ENCODE measurements around the gene CELA3A. TPM values are rescaled to one million over a fixed set of nuclear protein-coding genes. Genes with fewer than 3 reads are reported as not detected.

Gene CELA3A
- total RNA-seq, 1 experiment from 2014 or later: not detected

DNA sequence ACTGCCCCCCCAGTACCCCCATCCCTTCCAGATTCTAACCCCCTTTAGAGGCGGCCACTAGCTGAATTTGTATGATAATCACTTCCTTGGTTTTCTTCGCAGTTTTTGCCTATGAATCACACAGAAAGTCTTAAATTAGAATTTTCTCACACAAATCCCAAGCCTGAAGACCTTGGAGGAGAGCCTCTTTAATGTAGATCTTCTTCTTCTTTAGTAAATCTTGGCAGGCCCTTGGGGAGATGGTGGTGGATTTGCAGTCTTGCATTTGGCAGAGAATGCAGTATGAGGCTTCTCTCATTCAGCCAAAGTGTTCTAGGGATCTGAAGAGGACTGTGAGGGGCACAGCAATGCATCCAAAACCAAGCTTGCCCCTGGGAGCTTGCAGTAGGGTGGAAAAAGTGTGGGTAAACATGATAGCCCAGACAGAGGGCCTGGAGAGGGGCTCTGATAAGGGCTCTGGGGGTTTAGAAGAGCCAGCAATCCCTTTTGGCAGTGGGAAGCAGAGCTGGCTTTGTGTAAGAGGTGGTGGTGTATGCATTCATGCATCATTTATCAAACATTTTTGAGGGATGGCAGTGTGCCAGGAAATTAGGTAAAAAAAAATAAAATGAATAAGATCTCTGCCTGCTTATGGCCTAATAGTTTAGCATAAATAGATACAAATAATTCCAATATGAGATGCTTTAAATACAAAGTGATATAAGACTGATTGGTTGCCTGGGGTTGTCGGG, 43.4 kb downstream of the CELA3A start:
- H3K27ac Mint-ChIP-seq (ENCODE audit: low read depth, unreplicated experiment): no peak overlapping the region
- ChIA-PET CTCF (no interaction called here), POLR2A (interaction anchor here (0.9 to 2.8 kb wide), 3 partner anchors 8 to 24 kb away, joined by 3 to 16 read pairs (median 7); partner anchors contain the start of gene CDC42)
- H3K27me3 Mint-ChIP-seq (ENCODE audit: insufficient read depth, unreplicated experiment): no peaks in the 10 kb centered on the region
- intact Hi-C loops (cut with micrococcal nuclease): no loop called here
- no TSS peak for BruUV-seq (replicated peaks)
- peaks cover 32% of the 10 kb centered on the region for H3K4me1 Mint-ChIP-seq (ENCODE audit: insufficient read depth, unreplicated experiment)
- peak; percentile 73 for DNase-seq (ENCODE audit: unreplicated experiment)
- H3K4me3 Mint-ChIP-seq (ENCODE audit: unreplicated experiment): no peak overlapping the region
- TF ChIP-seq, protein P1, sequence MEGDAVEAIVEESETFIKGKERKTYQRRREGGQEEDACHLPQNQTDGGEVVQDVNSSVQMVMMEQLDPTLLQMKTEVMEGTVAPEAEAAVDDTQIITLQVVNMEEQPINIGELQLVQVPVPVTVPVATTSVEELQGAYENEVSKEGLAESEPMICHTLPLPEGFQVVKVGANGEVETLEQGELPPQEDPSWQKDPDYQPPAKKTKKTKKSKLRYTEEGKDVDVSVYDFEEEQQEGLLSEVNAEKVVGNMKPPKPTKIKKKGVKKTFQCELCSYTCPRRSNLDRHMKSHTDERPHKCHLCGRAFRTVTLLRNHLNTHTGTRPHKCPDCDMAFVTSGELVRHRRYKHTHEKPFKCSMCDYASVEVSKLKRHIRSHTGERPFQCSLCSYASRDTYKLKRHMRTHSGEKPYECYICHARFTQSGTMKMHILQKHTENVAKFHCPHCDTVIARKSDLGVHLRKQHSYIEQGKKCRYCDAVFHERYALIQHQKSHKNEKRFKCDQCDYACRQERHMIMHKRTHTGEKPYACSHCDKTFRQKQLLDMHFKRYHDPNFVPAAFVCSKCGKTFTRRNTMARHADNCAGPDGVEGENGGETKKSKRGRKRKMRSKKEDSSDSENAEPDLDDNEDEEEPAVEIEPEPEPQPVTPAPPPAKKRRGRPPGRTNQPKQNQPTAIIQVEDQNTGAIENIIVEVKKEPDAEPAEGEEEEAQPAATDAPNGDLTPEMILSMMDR (IDR thresholded peaks at IDR 0.05; ENCODE audit: unreplicated experiment): no peak
- H3K9me3 Mint-ChIP-seq (ENCODE audit: unreplicated experiment): peaks cover 6% of the 10 kb centered on the region
- no peaks in the 10 kb centered on the region for H3K36me3 Mint-ChIP-seq (ENCODE audit: insufficient read depth, unreplicated experiment)

DNA sequence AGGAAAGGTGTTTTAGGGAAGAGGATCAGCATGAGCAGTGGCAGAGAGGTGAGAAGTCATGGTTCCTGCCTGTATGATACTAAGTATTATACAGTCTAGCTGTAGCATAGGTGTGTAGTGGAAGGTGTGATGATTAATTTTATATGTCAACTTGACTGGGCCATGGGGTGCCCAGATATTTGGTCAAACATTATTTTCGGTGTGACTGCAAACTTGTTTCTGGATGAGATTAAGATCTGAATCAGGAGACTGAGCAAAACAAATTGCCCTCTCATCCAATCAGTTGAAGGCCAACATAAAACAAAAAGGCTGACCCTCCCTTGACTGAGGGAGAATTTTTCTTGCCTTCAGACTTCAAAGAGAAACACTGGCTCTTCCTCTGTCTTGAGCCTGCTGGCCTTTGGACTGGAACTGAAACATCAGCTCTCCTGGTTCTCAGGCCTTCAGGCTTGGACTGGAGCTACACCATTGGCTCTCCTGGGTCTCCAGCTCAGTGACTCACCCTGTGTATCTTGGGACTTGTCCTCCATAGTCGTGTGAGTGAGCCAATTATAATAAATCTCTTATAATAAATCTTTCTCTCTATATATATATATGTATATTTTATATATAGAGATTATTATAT, 44.3 kb downstream of the CELA3A start:
- intact Hi-C loops (cut with micrococcal nuclease): no loop called here
- no peak overlapping the region for H3K4me3 Mint-ChIP-seq (ENCODE audit: unreplicated experiment)
- H3K36me3 Mint-ChIP-seq (ENCODE audit: insufficient read depth, unreplicated experiment): no peaks in the 10 kb centered on the region
- ChIA-PET CTCF (no interaction called here), POLR2A (interaction anchor here (0.5 to 2.8 kb wide), 3 partner anchors 21 to 56 kb away, joined by 3 to 16 read pairs (median 5); no protein-coding TSS in a partner anchor)
- peaks cover 28% of the 10 kb centered on the region for H3K4me1 Mint-ChIP-seq (ENCODE audit: insufficient read depth, unreplicated experiment)
- TF ChIP-seq, protein P1 (IDR thresholded peaks at IDR 0.05; ENCODE audit: unreplicated experiment): no peak
- H3K27ac Mint-ChIP-seq (ENCODE audit: low read depth, unreplicated experiment): no peak overlapping the region
- DNase-seq (ENCODE audit: unreplicated experiment): no peak
- no TSS peak for BruUV-seq (replicated peaks)
- H3K9me3 Mint-ChIP-seq (ENCODE audit: unreplicated experiment): peaks cover 6% of the 10 kb centered on the region
- no peaks in the 10 kb centered on the region for H3K27me3 Mint-ChIP-seq (ENCODE audit: insufficient read depth, unreplicated experiment)

DNA sequence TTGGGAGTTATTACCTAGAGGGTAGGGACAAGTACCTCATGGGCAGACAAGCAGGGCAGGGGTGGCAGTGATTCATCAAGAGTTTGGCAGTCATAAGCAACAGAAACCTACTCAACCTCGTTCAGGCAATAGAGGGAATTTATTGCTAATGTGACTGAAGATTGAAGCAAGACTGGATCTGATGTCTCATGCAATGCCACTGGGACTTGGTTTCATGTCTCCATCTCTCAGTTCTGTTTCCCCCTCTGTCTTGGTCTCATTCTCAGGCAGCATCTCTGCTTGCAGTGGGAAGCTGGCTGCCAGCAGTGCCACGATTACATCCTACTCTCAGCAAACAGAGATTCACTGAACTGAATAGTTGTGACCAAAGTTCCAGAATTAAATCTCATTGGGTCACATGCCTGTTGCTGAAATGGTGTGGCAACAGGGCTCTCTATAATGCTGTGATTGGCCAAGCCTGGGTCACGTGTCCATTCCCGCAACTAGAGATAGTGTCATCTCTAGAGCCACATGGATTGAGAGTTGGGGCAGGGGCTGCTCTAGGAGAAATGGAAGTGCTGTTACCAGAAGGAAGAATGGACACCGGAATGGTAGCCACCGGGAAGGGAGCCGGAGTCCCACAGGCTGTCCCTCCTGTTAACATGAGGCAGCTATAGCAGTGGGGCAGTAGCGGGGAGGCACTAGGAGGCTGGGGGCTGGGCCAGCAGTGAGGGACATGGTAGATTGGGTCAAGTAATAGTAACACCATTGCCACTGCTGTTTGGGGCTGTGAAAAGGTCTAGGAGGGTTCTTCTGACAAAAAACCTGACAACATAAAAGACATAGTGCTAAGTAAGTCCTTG, 47.1 kb downstream of the CELA3A start:
- intact Hi-C loops (cut with micrococcal nuclease): no loop called here
- Mint-ChIP-seq H3K36me3 (ENCODE audit: insufficient read depth, unreplicated experiment) (no peaks in the 10 kb centered on the region), H3K9me3 (ENCODE audit: unreplicated experiment) (peaks cover 6% of the 10 kb centered on the region), H3K4me1 (ENCODE audit: insufficient read depth, unreplicated experiment) (peaks cover 20% of the 10 kb centered on the region), H3K27ac (ENCODE audit: low read depth, unreplicated experiment) (no peak overlapping the region), H3K27me3 (ENCODE audit: insufficient read depth, unreplicated experiment) (no peaks in the 10 kb centered on the region), H3K4me3 (ENCODE audit: unreplicated experiment) (no peak overlapping the region)
- TF ChIP-seq, protein P1 (IDR thresholded peaks at IDR 0.05; ENCODE audit: unreplicated experiment): no peak
- POLR2A ChIA-PET: interaction anchor here (0.6 to 1.4 kb wide), 5 partner anchors 23 to 1540 kb away, joined by 3 to 5 read pairs (median 4); partner anchors contain the start of gene HSPG2
- CTCF ChIA-PET: interaction anchor here (0.6 kb wide), 1 partner anchor 59 kb away, joined by 3 read pairs; no protein-coding TSS in a partner anchor
- no TSS peak for BruUV-seq (replicated peaks)
- DNase-seq (ENCODE audit: unreplicated experiment): peak; percentile 62
